ENCODE measurements around the gene CAMSAP1.

CAMSAP1 gene

DNA sequence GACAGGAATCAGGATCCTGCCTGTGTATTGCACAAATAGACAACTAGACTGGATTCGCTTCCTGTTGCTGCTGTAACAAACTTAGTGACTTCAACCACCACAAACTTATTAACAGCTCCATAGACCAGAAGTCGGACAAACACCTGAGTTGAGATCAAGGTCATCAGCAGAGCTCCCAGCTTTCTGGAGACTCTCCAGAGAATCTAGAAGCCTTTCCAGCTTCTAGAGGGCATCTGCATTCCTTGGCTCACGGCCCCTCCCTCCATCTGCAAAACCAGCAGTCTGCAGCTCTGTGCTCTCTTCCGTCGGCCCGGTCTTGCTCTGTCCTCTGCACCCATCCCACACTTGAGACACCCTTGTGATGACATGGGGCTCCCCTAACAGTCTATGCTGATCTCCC is 106.3 kb downstream of the CAMSAP1 start:
- H3K4me3 ChIP-seq (ENCODE audit: severe bottlenecking), result no peak overlapping the region
- DNase-seq (ENCODE audit: low spot score) (no peak), ATAC-seq (ENCODE audit: low read depth) (no peak)
- H3K27ac ChIP-seq (ENCODE audit: poor library complexity, severe bottlenecking), result no peak overlapping the region
- no peaks in the 10 kb centered on the region for H3K36me3 ChIP-seq (ENCODE audit: low read depth)
- no peaks in the 10 kb centered on the region for H3K4me1 ChIP-seq (ENCODE audit: insufficient read depth, poor library complexity, severe bottlenecking)
- H3K27me3 ChIP-seq (ENCODE audit: insufficient read depth, poor library complexity, severe bottlenecking), result no peaks in the 10 kb centered on the region
- no peaks in the 10 kb centered on the region for H3K9me3 ChIP-seq (ENCODE audit: severe bottlenecking)
- TF ChIP-seq, protein P1, sequence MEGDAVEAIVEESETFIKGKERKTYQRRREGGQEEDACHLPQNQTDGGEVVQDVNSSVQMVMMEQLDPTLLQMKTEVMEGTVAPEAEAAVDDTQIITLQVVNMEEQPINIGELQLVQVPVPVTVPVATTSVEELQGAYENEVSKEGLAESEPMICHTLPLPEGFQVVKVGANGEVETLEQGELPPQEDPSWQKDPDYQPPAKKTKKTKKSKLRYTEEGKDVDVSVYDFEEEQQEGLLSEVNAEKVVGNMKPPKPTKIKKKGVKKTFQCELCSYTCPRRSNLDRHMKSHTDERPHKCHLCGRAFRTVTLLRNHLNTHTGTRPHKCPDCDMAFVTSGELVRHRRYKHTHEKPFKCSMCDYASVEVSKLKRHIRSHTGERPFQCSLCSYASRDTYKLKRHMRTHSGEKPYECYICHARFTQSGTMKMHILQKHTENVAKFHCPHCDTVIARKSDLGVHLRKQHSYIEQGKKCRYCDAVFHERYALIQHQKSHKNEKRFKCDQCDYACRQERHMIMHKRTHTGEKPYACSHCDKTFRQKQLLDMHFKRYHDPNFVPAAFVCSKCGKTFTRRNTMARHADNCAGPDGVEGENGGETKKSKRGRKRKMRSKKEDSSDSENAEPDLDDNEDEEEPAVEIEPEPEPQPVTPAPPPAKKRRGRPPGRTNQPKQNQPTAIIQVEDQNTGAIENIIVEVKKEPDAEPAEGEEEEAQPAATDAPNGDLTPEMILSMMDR (IDR thresholded peaks at IDR 0.05; ENCODE audit: poor library complexity, severe bottlenecking), result no peak

DNA sequence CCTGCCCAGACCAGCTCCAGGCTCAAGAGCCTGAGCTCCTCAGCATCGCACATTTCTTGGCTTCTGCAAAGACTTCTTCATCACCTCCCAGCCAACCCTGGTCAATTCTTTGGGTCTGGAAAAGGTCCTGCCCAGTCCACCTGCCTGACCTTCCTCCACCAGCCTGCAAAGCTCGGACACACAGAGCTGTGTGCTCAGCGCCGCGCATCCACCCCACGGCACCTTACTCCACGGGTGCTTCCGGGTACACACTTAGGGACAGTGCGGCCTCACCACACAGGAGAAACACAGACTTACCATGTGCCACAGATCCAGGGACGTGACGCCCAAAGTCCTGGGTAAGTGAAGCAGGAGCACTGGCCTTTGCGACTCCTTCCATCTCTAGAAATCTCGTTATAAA is 108.1 kb downstream of the CAMSAP1 start:
- ATAC-seq (ENCODE audit: low read depth) (no peak), DNase-seq (ENCODE audit: low spot score) (no peak)
- TF ChIP-seq, protein P1 (IDR thresholded peaks at IDR 0.05; ENCODE audit: poor library complexity, severe bottlenecking), result no peak
- Histone ChIP-seq H3K27ac (ENCODE audit: poor library complexity, severe bottlenecking) (no peak overlapping the region), H3K4me3 (ENCODE audit: severe bottlenecking) (no peak overlapping the region), H3K9me3 (ENCODE audit: severe bottlenecking) (no peaks in the 10 kb centered on the region), H3K36me3 (ENCODE audit: low read depth) (no peaks in the 10 kb centered on the region), H3K4me1 (ENCODE audit: insufficient read depth, poor library complexity, severe bottlenecking) (no peaks in the 10 kb centered on the region), H3K27me3 (ENCODE audit: insufficient read depth, poor library complexity, severe bottlenecking) (no peaks in the 10 kb centered on the region)

DNA sequence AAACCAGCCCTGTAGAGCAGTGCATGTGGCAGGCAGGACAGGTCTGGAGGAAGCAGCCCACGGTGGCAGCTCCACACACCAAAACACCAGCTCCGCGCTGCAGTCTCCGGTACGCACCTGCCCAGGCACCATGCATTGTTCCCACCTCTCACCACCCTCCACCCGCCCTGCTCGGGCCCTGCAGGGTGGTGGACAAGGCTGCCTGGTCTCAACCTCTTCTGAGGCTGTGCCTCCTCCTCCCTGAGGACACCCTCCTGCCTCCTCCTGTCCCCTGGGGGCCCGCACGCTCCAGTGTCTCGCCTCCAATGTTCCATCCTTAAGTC is 109.1 kb downstream of the CAMSAP1 start:
- Histone ChIP-seq H3K36me3 (ENCODE audit: low read depth) (no peaks in the 10 kb centered on the region), H3K9me3 (ENCODE audit: severe bottlenecking) (no peaks in the 10 kb centered on the region), H3K27me3 (ENCODE audit: insufficient read depth, poor library complexity, severe bottlenecking) (no peaks in the 10 kb centered on the region), H3K4me1 (ENCODE audit: insufficient read depth, poor library complexity, severe bottlenecking) (no peaks in the 10 kb centered on the region), H3K4me3 (ENCODE audit: severe bottlenecking) (no peak overlapping the region), H3K27ac (ENCODE audit: poor library complexity, severe bottlenecking) (no peak overlapping the region)
- TF ChIP-seq, protein P1 (IDR thresholded peaks at IDR 0.05; ENCODE audit: poor library complexity, severe bottlenecking), result no peak
- no peak for ATAC-seq (ENCODE audit: low read depth)
- DNase-seq (ENCODE audit: low spot score), result no peak

DNA sequence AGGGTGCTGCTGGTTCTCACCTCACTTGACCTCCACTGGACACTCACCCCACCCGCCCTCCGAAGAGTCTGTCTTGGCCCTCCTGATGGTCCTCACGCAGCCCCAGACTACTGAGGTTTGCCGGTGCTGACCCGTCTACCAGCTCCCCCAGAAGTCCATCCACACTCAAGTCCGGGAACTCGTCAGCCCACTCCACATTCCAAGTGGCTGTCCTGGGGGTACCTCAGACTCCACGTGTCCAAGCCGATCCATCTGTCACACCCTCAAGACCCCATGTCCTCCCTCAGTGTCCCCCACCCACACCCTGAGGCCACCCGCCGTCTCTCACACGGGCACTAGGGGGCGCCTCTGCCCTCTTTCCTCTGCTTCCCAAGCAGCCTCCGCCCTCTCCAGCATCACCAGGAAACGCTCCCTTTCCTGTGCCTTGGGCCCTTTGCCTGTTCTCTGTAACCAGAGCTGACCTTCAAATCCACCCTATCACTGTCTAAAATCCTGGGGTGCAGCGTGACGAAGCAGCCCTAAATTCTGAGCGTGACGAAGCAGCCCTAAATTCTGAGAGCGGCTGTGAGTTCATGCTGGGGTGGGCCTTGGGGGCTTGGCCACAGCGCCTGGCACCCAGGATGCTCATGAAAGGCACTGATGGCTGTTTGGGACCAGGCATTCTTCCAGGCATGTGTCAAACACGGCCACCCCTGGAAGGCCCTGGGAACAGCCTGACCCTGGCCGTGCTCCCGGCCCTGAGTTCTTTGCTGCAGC is 109.7 kb downstream of the CAMSAP1 start:
- Histone ChIP-seq H3K27ac (ENCODE audit: poor library complexity, severe bottlenecking) (no peak overlapping the region), H3K9me3 (ENCODE audit: severe bottlenecking) (no peaks in the 10 kb centered on the region), H3K4me3 (ENCODE audit: severe bottlenecking) (no peak overlapping the region), H3K36me3 (ENCODE audit: low read depth) (no peaks in the 10 kb centered on the region), H3K27me3 (ENCODE audit: insufficient read depth, poor library complexity, severe bottlenecking) (no peaks in the 10 kb centered on the region), H3K4me1 (ENCODE audit: insufficient read depth, poor library complexity, severe bottlenecking) (no peaks in the 10 kb centered on the region)
- DNase-seq (ENCODE audit: low spot score), result no peak
- ATAC-seq (ENCODE audit: low read depth), result peak; percentile 40; the same call in 2 of the 3 replicates
- TF ChIP-seq, protein P1 (IDR thresholded peaks at IDR 0.05; ENCODE audit: poor library complexity, severe bottlenecking), result peak; percentile 61

DNA sequence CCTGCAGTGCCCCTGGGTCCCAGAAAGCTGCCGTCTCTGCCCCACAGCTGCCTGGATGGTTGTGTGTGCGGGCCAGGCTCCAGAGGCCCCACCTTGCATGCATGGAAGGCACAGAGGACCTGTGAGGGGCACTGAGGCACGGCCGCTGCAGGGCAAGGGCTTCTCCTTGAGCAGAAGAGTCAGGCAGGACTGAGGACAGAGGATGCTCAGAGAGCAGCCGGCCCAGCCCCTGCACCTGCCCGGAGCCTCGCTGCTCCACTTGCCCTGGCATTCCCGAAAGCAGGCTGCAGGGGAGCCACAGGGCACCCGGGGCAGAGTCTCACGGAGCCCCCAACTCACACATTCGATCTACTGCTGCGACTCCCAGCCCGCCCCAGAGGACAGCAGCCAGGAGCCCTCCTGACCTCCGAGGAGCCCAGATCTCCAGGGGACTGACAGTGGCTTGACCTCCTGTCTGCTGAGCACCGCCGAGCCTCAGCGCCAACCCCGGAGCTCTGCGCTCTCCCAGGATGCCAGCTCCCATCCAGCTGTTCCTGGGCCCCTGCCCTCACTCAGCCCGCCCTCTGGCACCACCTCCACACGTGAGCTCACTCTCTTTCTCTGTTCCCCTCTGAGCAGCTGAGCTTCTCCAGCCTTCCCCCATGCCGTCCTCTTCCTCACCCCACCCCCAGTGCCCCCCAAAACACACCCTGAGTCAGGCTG is 110.4 kb downstream of the CAMSAP1 start:
- no peaks in the 10 kb centered on the region for H3K4me1 ChIP-seq (ENCODE audit: insufficient read depth, poor library complexity, severe bottlenecking)
- ATAC-seq (ENCODE audit: low read depth), result peak; percentile 34; the same call in 1 of the 3 replicates
- no peaks in the 10 kb centered on the region for H3K9me3 ChIP-seq (ENCODE audit: severe bottlenecking)
- DNase-seq (ENCODE audit: low spot score), result no peak
- no peak overlapping the region for H3K27ac ChIP-seq (ENCODE audit: poor library complexity, severe bottlenecking)
- H3K4me3 ChIP-seq (ENCODE audit: severe bottlenecking), result no peak overlapping the region
- no peaks in the 10 kb centered on the region for H3K27me3 ChIP-seq (ENCODE audit: insufficient read depth, poor library complexity, severe bottlenecking)
- no peaks in the 10 kb centered on the region for H3K36me3 ChIP-seq (ENCODE audit: low read depth)
- TF ChIP-seq, protein P1 (IDR thresholded peaks at IDR 0.05; ENCODE audit: poor library complexity, severe bottlenecking), result no peak

Data from RWPE2 (cell line).